Stimulated activated CD8-positive, alpha-beta memory T cell treated with anti-CD3 and anti-CD28 coated beads, Interleukin-7, amount 100 ng/mL, for 1 hour (primary cell): ENCODE results near the gene MVB12B.
"Not testable (repeated sequence)": the region's sequence is repeated elsewhere in the genome, so short reads cannot be mapped to it uniquely, and the experiment has no call there.

ENCODE experiments used
- DNase-seq, 2 donors: peaks; one replicate each; pipeline ENCODE4 v3.0.0-alpha.2; 2020; ENCODE audit warnings: low read depth in 2 of 2

The MVB12B gene

GRCh38 chr9:126534431-126535186 lies 208.0 kb downstream of the MVB12B start:
- DNase-seq = no peak

GRCh38 chr9:126536131-126536530 lies 209.5 kb downstream of the MVB12B start:
- no peak for DNase-seq

- DNase-seq = no peak
Measured at GRCh38 chr9:126536841-126537465, 210.3 kb downstream of the MVB12B start.

- no peak for DNase-seq
Measured at GRCh38 chr9:126538550-126538949, 211.9 kb downstream of the MVB12B start.

- DNase-seq = not testable (repeated sequence)
Measured at GRCh38 chr9:126540398-126540797, 213.8 kb downstream of the MVB12B start.

- DNase-seq = no peak
Measured at GRCh38 chr9:126543490-126543889, 216.9 kb downstream of the MVB12B start.

- no peak for DNase-seq
Measured at GRCh38 chr9:126545106-126545505, 218.5 kb downstream of the MVB12B start.

- DNase-seq = no peak
Measured at GRCh38 chr9:126546036-126546435, 219.4 kb downstream of the MVB12B start.

GRCh38 chr9:126548312-126548711 lies 221.7 kb downstream of the MVB12B start:
- no peak for DNase-seq

GRCh38 chr9:126549246-126550006 lies 222.8 kb downstream of the MVB12B start:
- no peak for DNase-seq

GRCh38 chr9:126550891-126551351 lies 224.3 kb downstream of the MVB12B start:
- DNase-seq = no peak

- DNase-seq = no peak
Measured at GRCh38 chr9:126551812-126552211, 225.2 kb downstream of the MVB12B start.

- no peak for DNase-seq
Measured at GRCh38 chr9:126554292-126554691, 227.7 kb downstream of the MVB12B start.

GRCh38 chr9:126555421-126555820 lies 228.8 kb downstream of the MVB12B start:
- not testable (repeated sequence) for DNase-seq
